WERI-Rb-1 (cell line): ENCODE data around the gene MCU.

Experiments used
- DNase-seq: peaks from one replicate; pipeline ENCODE4 v3.0.0-alpha.2; 2020
- H3K27ac ChIP-seq: fragments of 250-450 bp; sonication (Bioruptor Pico); 2 replicates; pipeline ENCODE4 v1.5.1; 2020; ENCODE audit warnings: mild to moderate bottlenecking, moderate library complexity
- H3K27me3 ChIP-seq: fragments of 250-450 bp; sonication (Bioruptor Pico); 2 replicates; pipeline ENCODE4 v1.5.1; 2021; ENCODE audit warnings: mild to moderate bottlenecking, low read depth, moderate library complexity; ENCODE audit not compliant: insufficient read depth, severe bottlenecking
- H3K36me3 ChIP-seq: fragments of 250-450 bp; sonication (Bioruptor Pico); 2 replicates; pipeline ENCODE4 v1.5.1; 2020; ENCODE audit warnings: mild to moderate bottlenecking, moderate library complexity
- H3K4me3 ChIP-seq: 2 replicates; pipeline ENCODE4 v1.5.1; 2011; ENCODE audit warnings: low read depth, mild to moderate bottlenecking, control low read depth, low read length
- H3K9me3 ChIP-seq: fragments of 250-450 bp; sonication (Bioruptor Pico); 2 replicates; pipeline ENCODE4 v1.5.1; 2021; ENCODE audit warnings: mild to moderate bottlenecking, moderate library complexity; ENCODE audit not compliant: severe bottlenecking
- CTCF ChIP-seq: IDR thresholded peaks from 2 replicates; pipeline ENCODE4 v1.5.1; 2011; ENCODE audit warnings: low read depth, mild to moderate bottlenecking, control low read depth, inconsistent platforms, low read length

Gene MCU

DNA sequence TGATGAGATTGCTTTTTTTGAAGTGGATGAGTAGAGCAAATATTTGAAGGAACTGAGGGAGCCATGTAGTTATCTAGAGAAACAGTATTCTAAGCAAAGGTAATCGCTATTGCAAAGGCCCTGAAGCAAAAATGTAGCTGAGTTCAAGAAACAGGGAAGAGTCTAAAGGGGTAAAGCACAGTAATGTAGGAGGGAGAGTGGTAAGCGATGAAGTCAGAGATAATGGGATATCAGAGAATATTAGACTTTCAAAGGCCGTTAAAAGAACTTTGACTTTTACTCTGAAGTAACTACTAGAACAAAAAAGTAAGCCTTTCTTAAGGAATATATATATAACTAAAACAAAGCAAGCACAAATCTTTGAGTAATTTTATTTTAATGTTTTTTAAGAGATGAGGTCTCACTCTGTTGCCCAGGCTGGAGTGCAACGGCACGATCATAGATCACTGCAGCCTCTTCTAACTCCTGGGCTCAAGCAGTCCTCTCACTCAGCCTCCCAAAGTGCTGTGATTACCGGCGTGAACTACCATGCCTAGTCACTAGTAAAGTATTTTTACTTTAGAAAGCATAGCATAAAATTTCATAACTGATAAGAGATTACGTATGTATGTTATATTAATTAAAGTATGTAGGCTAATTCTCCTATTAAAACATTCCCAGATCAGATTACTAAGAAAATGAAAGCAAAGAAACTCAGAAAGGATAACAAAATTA is 139.9 kb downstream of the MCU start:
- no peak for TF ChIP-seq CTCF
- Histone ChIP-seq H3K4me3 (no peak overlapping the region), H3K9me3 (no peaks in the 10 kb centered on the region), H3K36me3 (no peaks in the 10 kb centered on the region; the same call in 1 of the 2 replicates), H3K27ac (no peak overlapping the region), H3K27me3 (no peaks in the 10 kb centered on the region)
- DNase-seq: no peak

- no peak for TF ChIP-seq CTCF
- H3K27me3 ChIP-seq: no peaks in the 10 kb centered on the region
- DNase-seq: no peak
- H3K4me3 ChIP-seq: no peak overlapping the region
- H3K36me3 ChIP-seq: no peaks in the 10 kb centered on the region; the same call in 1 of the 2 replicates
- H3K27ac ChIP-seq: no peak overlapping the region
- no peaks in the 10 kb centered on the region for H3K9me3 ChIP-seq
Observed at GRCh38 chr10:72832701-72833100, 140.8 kb downstream of the MCU start.

GRCh38 chr10:72834183-72834825 is 142.4 kb downstream of the MCU start:
- TF ChIP-seq CTCF: peak; percentile 49; the same call in 1 of the 2 replicates
- DNase-seq: peak; percentile 30
- H3K27ac ChIP-seq: no peak overlapping the region
- no peaks in the 10 kb centered on the region for H3K9me3 ChIP-seq
- H3K27me3 ChIP-seq: no peaks in the 10 kb centered on the region
- no peaks in the 10 kb centered on the region; the same call in 1 of the 2 replicates for H3K36me3 ChIP-seq
- no peak overlapping the region for H3K4me3 ChIP-seq

DNA sequence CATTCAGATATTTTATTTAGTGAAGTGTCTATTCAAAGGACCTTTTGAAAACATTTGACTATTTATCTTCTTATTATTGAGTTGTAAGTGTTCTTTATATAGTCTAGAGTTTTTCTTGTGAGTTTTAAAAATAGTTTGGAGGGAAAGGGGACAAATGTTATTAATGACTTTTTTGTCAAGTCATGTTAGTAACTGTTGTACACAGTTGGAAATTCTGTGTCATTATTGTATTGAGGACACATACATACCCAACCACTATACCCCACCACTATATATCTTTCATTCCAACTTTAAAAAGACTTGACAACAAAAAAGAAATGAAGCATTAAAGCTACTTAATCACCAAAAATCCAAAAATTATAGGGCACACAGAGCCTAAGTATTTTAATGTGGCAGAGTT is 148.4 kb downstream of the MCU start:
- Histone ChIP-seq H3K36me3 (no peaks in the 10 kb centered on the region), H3K9me3 (no peaks in the 10 kb centered on the region), H3K4me3 (no peak overlapping the region), H3K27me3 (no peaks in the 10 kb centered on the region), H3K27ac (no peak overlapping the region)
- TF ChIP-seq CTCF: no peak
- DNase-seq: no peak

- Histone ChIP-seq H3K27me3 (no peaks in the 10 kb centered on the region), H3K36me3 (no peaks in the 10 kb centered on the region), H3K4me3 (no peak overlapping the region), H3K9me3 (no peaks in the 10 kb centered on the region), H3K27ac (no peak overlapping the region)
- DNase-seq: no peak
- TF ChIP-seq CTCF: no peak
Observed at GRCh38 chr10:72841487-72841886, 149.5 kb downstream of the MCU start.
